HEK293T (cell line): ENCODE results near the gene S100A8.
"Not testable (repeated sequence)": the region's sequence is repeated elsewhere in the genome, so short reads cannot be mapped to it uniquely, and the experiment has no call there.

Source experiments
- CTCF ChIA-PET: fragments of 350-600 bp; formaldehyde crosslinking; extraction: SDS; loops from one replicate; lab custom pipeline; 2021; ENCODE audit warnings: antibody characterized with exemption, inconsistent platforms; lab: Yijun Ruan, JAX
- POLR2A ChIA-PET: fragments of 350-600 bp; formaldehyde crosslinking; extraction: SDS; loops from one replicate; lab custom pipeline; 2020; ENCODE audit warnings: antibody characterized with exemption, inconsistent platforms; lab: Yijun Ruan, JAX
- DNase-seq: peaks from one replicate; pipeline ENCODE4 v3.0.0; 2012; ENCODE audit warnings: mixed read lengths; ENCODE audit errors: extremely low spot score
- ARNT ChIP-seq: fragments of 450-650 bp; IDR thresholded peaks from 2 replicates; pipeline ENCODE4 v1.6.1; 2017; ENCODE audit warnings: mild to moderate bottlenecking
- BHLHE40 ChIP-seq: fragments of 450-650 bp; IDR thresholded peaks from 2 replicates; pipeline ENCODE4 v1.6.1; 2016; ENCODE audit warnings: mild to moderate bottlenecking, moderate library complexity, borderline replicate concordance
- CTBP1 ChIP-seq: fragments of 450-650 bp; IDR thresholded peaks from 2 replicates; pipeline ENCODE4 v1.6.1; 2016; ENCODE audit warnings: borderline replicate concordance
- ELF4 ChIP-seq: fragments of 450-650 bp; IDR thresholded peaks from 2 replicates; pipeline ENCODE4 v1.6.1; 2017; ENCODE audit warnings: antibody characterized with exemption
- FOXA1 ChIP-seq: fragments of 450-650 bp; IDR thresholded peaks from 2 replicates; pipeline ENCODE4 v1.6.1; 2016; ENCODE audit warnings: mild to moderate bottlenecking
- FOXK2 ChIP-seq: fragments of 450-650 bp; IDR thresholded peaks from 2 replicates; pipeline ENCODE4 v1.6.1; 2016; ENCODE audit warnings: mild to moderate bottlenecking
- FOXM1 ChIP-seq: fragments of 450-650 bp; IDR thresholded peaks from 2 replicates; pipeline ENCODE4 v1.6.1; 2017; ENCODE audit warnings: mild to moderate bottlenecking, borderline replicate concordance
- HDGF ChIP-seq: fragments of 450-650 bp; IDR thresholded peaks from 2 replicates; pipeline ENCODE4 v1.6.1; 2017; ENCODE audit warnings: antibody characterized with exemption, borderline replicate concordance
- L3MBTL2 ChIP-seq: fragments of 450-650 bp; conservative IDR thresholded peaks from 2 replicates; pipeline ENCODE4 v1.6.1; 2016; ENCODE audit warnings: mild to moderate bottlenecking
- LEF1 ChIP-seq: fragments of 450-650 bp; IDR thresholded peaks from 2 replicates; pipeline ENCODE4 v1.6.1; 2017; ENCODE audit warnings: mild to moderate bottlenecking, borderline replicate concordance
- NFRKB ChIP-seq: fragments of 450-650 bp; IDR thresholded peaks from 2 replicates; pipeline ENCODE4 v1.6.1; 2016; ENCODE audit warnings: mild to moderate bottlenecking, moderate library complexity
- SP1 ChIP-seq: fragments of 450-650 bp; IDR thresholded peaks from 2 replicates; pipeline ENCODE4 v1.6.1; 2017
- SUZ12 ChIP-seq: fragments of 450-650 bp; IDR thresholded peaks from 2 replicates; pipeline ENCODE4 v1.6.1; 2016; ENCODE audit warnings: mild to moderate bottlenecking
- TARDBP ChIP-seq: fragments of 450-650 bp; IDR thresholded peaks from 2 replicates; pipeline ENCODE4 v1.6.1; 2016
- ZNF384 ChIP-seq: fragments of 450-650 bp; IDR thresholded peaks from 2 replicates; pipeline ENCODE4 v1.6.1; 2016
- TF ChIP-seq, protein P1 (sequence below): fragments of 450-650 bp; IDR thresholded peaks from 2 replicates; pipeline ENCODE4 v1.6.1; 2016

The S100A8 gene

DNA sequence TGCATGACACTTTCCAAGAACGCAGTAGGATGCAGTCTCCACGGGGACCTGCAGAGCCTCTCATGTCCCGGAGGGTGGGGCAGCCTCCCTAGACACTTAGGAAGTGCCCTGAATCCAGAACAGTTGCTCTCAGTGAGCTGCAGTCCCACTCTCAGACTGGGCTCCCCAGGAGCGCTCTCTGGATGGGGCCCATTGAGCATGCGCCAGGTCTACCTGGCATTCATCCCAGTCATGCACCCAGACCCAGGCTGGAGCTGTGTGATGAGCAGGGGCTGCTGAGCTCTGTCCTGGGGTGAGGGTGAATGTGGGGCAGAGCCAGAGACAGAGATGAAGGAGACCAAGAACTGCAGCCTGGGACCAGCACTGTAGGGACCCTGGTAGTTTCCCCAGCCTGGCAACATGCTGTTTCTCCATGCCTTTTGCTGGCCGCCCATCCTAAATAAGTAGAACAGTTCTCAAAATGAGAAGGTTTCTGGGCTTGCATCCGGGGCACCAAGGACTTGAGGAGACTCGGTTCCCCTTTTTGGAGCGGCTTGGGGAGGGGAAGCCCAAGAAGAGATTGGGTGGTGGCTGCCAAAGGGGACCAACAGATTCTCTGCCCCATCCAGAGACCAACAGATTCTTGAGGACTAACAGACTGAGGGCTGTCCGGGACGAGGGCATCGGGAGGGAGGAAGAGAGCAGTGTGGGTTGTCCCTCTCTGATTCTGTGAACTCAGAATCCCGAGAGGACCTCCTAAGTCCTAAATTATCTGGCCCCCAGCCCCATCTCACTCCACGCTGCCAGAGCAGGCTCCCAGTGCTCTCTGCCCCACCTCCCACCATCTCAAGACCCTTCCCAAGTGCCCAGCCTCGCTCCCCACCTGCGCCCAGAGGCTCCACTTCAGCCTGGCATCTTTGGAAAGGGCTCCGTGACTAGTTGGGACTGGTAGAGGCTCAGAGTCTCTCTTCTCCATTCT lies 41.2 kb downstream of the S100A8 start:
- TF ChIP-seq L3MBTL2: no peak
- no peak for TF ChIP-seq CTBP1
- no peak for TF ChIP-seq ZNF384
- TF ChIP-seq FOXM1: no peak
- no peak for TF ChIP-seq HDGF
- no peak for TF ChIP-seq SUZ12
- TF ChIP-seq, protein P1, sequence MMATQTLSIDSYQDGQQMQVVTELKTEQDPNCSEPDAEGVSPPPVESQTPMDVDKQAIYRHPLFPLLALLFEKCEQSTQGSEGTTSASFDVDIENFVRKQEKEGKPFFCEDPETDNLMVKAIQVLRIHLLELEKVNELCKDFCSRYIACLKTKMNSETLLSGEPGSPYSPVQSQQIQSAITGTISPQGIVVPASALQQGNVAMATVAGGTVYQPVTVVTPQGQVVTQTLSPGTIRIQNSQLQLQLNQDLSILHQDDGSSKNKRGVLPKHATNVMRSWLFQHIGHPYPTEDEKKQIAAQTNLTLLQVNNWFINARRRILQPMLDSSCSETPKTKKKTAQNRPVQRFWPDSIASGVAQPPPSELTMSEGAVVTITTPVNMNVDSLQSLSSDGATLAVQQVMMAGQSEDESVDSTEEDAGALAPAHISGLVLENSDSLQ: no peak
- TF ChIP-seq ARNT: no peak
- no peak for TF ChIP-seq ELF4
- TF ChIP-seq FOXK2: no peak
- no peak for TF ChIP-seq LEF1
- TF ChIP-seq SP1: no peak
- TF ChIP-seq BHLHE40: no peak
- TF ChIP-seq FOXA1: no peak
- ChIA-PET POLR2A (interaction anchor here (1.3 kb wide), 1 partner anchor 284 kb away, joined by 3 read pairs; the partner anchor contains the start of gene CHTOP), CTCF (interaction anchor here (8.4 kb wide), 1 partner anchor 145 kb away, joined by 98 read pairs; no protein-coding TSS in a partner anchor)
- no peak for DNase-seq

DNA sequence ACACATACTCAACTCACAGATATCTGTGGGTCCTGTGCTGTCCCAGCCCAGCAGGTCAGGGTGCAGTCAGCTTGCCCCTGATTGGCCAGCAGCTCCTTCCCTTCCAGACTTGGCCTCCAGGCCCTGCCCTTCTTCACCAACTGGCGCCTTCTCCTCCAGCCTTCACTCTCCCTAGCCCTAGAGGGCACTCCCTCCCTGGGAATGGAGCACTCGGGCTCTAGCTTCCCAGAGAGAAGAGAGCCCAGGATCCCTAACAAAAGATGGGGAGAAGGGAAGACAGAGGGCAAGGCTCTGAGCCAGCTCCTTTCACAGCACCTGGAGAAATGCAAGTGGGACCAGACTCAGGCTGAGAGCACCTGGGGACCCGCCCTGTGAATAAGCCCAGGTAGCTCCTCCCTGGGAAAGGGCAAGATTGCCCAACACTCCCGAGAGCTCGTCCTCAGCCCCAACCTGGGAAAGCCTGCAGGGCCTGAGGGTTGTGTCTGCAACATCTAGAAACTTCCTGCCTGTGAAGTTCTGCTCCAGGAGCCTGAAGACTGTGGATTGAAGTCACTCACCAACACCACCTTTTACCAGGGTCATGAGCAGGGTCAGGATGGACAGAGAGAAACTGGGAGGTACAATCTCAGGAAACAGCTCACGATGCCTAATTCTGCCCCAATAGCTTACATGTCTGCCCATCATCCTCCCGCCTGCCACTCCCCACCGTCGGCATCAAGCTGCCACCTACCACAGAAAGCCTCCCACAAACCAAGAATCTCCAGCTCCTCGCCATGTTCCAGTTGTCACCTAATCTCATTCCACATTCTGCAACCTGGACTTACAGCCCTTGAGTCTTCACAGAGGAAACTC lies 42.1 kb downstream of the S100A8 start, which contains the start of gene PGLYRP4:
PGLYRP4 (minus strand) TSS at position 331 of the 852 bp plus-strand sequence. CDS start 909 bp downstream, outside the sequence.
- TF ChIP-seq ELF4 (no peak), SUZ12 (no peak), FOXA1 (no peak), ZNF384 (no peak), FOXK2 (no peak), FOXM1 (no peak), BHLHE40 (no peak), TARDBP (no peak), HDGF (no peak), L3MBTL2 (no peak), CTBP1 (no peak), LEF1 (no peak), NFRKB (no peak), SP1 (no peak), ARNT (no peak)
- TF ChIP-seq, protein P1: no peak
- no peak for DNase-seq
- ChIA-PET CTCF (interaction anchor here (8.4 kb wide), 1 partner anchor 146 kb away, joined by 98 read pairs; no protein-coding TSS in a partner anchor), POLR2A (interaction anchor here (1.3 kb wide), 1 partner anchor 285 kb away, joined by 3 read pairs; the partner anchor contains the start of gene CHTOP)

DNA sequence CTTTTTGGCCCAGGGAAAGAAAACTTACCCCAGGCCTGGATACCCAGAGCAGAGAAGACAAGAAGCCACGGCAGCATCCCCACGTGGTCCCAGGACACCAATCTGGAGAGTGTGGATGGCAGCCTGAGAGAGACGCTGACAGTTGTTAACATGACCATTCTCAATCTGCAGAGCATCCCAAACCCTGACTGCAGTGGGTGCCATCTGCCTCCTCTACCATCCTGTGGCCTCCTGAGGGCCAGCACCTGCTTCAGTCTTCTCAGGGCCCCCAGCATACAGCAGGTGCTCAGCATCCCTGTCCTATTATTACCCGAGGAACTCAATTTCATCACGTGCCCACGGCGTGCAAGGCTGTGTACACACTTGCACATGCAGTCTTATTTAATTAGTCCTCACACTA lies 43.0 kb downstream of the S100A8 start:
- POLR2A ChIA-PET: no interaction called here
- no peak for DNase-seq
- no peak for TF ChIP-seq LEF1
- no peak for TF ChIP-seq BHLHE40
- no peak for TF ChIP-seq ZNF384
- no peak for TF ChIP-seq ARNT
- TF ChIP-seq HDGF: no peak
- no peak for TF ChIP-seq FOXM1
- no peak for TF ChIP-seq NFRKB
- TF ChIP-seq SUZ12: no peak
- TF ChIP-seq ELF4: no peak
- TF ChIP-seq, protein P1: no peak
- no peak for TF ChIP-seq CTBP1
- no peak for TF ChIP-seq FOXA1
- TF ChIP-seq L3MBTL2: no peak
- no peak for TF ChIP-seq FOXK2
- TF ChIP-seq SP1: no peak
- TF ChIP-seq TARDBP: no peak
- CTCF ChIA-PET: interaction anchor here (8.4 kb wide), 1 partner anchor 147 kb away, joined by 98 read pairs; no protein-coding TSS in a partner anchor

DNA sequence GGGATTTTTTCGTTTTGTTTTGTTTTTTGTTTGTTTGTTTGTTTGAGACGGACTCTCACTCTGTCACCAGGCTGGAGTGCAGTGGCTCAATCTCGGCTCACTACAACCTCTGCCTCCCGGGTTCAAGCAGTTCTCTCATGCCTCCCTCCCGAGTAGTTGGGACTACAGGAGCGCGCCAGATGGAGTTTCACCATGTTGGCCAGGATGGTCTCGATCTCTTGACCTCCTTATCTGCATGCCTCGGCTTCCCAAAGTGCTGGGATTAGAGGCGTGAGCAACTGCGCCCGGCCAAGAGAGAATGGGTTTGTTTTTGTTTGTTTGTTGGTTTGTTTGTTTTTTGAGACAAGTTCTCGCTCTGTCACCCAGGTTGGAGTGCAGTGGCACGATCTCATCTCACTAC lies 43.8 kb downstream of the S100A8 start:
- POLR2A ChIA-PET, CTCF ChIA-PET, DNase-seq: not testable (repeated sequence)

DNA sequence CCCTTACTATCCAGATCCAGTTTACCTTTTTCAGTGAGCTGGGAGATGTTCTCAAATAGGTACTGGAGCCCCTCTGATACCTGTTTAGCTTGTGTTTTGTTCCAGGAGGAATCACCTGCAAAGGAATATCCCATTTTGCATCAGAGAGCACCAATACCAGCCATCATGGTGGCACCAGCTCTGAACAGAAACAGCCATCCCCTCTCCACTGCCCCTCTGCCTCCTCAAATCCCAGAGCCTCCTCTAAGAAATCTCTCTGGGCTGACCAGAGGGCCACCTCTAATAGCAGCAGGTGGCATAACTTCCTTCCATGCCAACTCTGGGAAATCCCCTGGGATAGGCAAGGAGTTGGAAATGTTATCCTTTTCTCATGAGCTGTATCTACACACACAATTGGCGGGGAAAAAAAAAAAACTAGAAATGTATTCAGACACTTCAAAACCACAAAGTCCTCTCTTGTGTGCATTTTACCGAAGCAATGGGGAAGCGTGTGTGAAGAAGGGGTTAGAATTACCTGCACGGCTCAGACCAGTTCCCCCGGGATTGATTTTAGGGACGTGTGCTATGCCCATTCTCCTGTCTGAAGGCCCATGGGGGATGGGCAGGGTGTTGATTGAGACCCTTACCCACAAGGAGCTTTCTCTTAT lies 44.7 kb downstream of the S100A8 start:
- CTCF ChIA-PET: no interaction called here

More for the DNA sequence above, 44.7 kb downstream of the S100A8 start:
- no peak for TF ChIP-seq SP1
- no peak for TF ChIP-seq L3MBTL2
- DNase-seq: peak; percentile 4
- POLR2A ChIA-PET: no interaction called here
